Measurements from ENCODE around the gene STXBP3. TPM values are rescaled to one million over a fixed set of nuclear protein-coding genes. Genes with fewer than 3 reads are reported as not detected.

Gene STXBP3
- total and polyA plus RNA-seq, 2 of the 8 experiments (the other 6 are each of a cell fraction or from before 2014, with no cell fraction given): 6.0 to 38.5 TPM

Other genes starting within 250 kb of the STXBP3 start
- gene EEIG2, start 186.6 kb upstream of the STXBP3 start, total RNA-seq (2021; fragmentation: NEBNext Ultra II Directional; extraction: Animal tissue kit (Norgen Biotek cat#: 25700)): 18.1 and 20.1 TPM in 2 replicates
- gene EEIG2, start 186.6 kb upstream of the STXBP3 start, polyA plus RNA-seq (2011; rRNA removed): 2.7 and 6.1 TPM in 2 replicates
- 5.6 TPM in 2 replicates for gene HENMT1, start 85.6 kb upstream of the STXBP3 start, total RNA-seq (2021; fragmentation: NEBNext Ultra II Directional; extraction: Animal tissue kit (Norgen Biotek cat#: 25700))
- 1.6 and 2.9 TPM in 2 replicates for gene HENMT1, start 85.6 kb upstream of the STXBP3 start, polyA plus RNA-seq (2011; rRNA removed)
- gene PRPF38B, start 54.4 kb upstream of the STXBP3 start, total RNA-seq (2021; fragmentation: NEBNext Ultra II Directional; extraction: Animal tissue kit (Norgen Biotek cat#: 25700)): 46.4 and 50.6 TPM in 2 replicates
- 16.6 and 16.8 TPM in 2 replicates for gene PRPF38B, start 54.4 kb upstream of the STXBP3 start, polyA plus RNA-seq (2011; rRNA removed)
- 0.13 and 0.36 TPM in 2 replicates for gene FNDC7, start 33.8 kb upstream of the STXBP3 start, total RNA-seq (2021; fragmentation: NEBNext Ultra II Directional; extraction: Animal tissue kit (Norgen Biotek cat#: 25700))
- gene FNDC7, start 33.8 kb upstream of the STXBP3 start, polyA plus RNA-seq (2011; rRNA removed): 0.09 and 0.20 TPM in 2 replicates
- gene AKNAD1, start 110.4 kb downstream of the STXBP3 start, total RNA-seq (2021; fragmentation: NEBNext Ultra II Directional; extraction: Animal tissue kit (Norgen Biotek cat#: 25700)): not detected in 2 replicates
- gene AKNAD1, start 110.4 kb downstream of the STXBP3 start, polyA plus RNA-seq (2011; rRNA removed): not detected in 2 replicates
- 10.3 and 12.7 TPM in 2 replicates for gene GPSM2, start 130.3 kb downstream of the STXBP3 start, total RNA-seq (2021; fragmentation: NEBNext Ultra II Directional; extraction: Animal tissue kit (Norgen Biotek cat#: 25700))
- 3.3 and 6.5 TPM in 2 replicates for gene GPSM2, start 130.3 kb downstream of the STXBP3 start, polyA plus RNA-seq (2011; rRNA removed)
- 20.6 and 23.8 TPM in 2 replicates for gene CLCC1, start 216.8 kb downstream of the STXBP3 start, total RNA-seq (2021; fragmentation: NEBNext Ultra II Directional; extraction: Animal tissue kit (Norgen Biotek cat#: 25700))
- 5.2 and 8.1 TPM in 2 replicates for gene CLCC1, start 216.8 kb downstream of the STXBP3 start, polyA plus RNA-seq (2011; rRNA removed)